HepG2 (cell line): Measurements from ENCODE around the gene RBSN. TPM values are rescaled to one million over a fixed set of nuclear protein-coding genes. Genes with fewer than 3 reads are reported as not detected.

Experiments
- ATAD3A ChIP-seq: sonication (generic); formaldehyde crosslinking; IDR thresholded peaks from 2 replicates; pipeline ENCODE4 v1.4.0; 2020; ENCODE audit warnings: missing genetic modification reagents
- DMTF1 ChIP-seq: sonication (generic); formaldehyde crosslinking; IDR thresholded peaks from 2 replicates; pipeline ENCODE4 v1.4.0; 2020; ENCODE audit warnings: mild to moderate bottlenecking, missing genetic modification reagents
- FOXJ3 ChIP-seq: sonication (generic); formaldehyde crosslinking; IDR thresholded peaks from 2 replicates; pipeline ENCODE4 v1.4.0; 2020; ENCODE audit warnings: missing genetic modification reagents, mild to moderate bottlenecking, borderline replicate concordance
- GLMP ChIP-seq: sonication (generic); formaldehyde crosslinking; IDR thresholded peaks from 2 replicates; pipeline ENCODE4 v1.9.0; 2021; ENCODE audit warnings: missing genetic modification reagents, mild to moderate bottlenecking, borderline replicate concordance
- HOXA5 ChIP-seq: sonication (generic); formaldehyde crosslinking; IDR thresholded peaks from 2 replicates; pipeline ENCODE4 v1.4.0; 2020; ENCODE audit warnings: missing genetic modification reagents
- KDM2A ChIP-seq: sonication (generic); formaldehyde crosslinking; IDR thresholded peaks from 2 replicates; pipeline ENCODE4 v1.4.0; 2020; ENCODE audit warnings: low read depth, missing genetic modification reagents, borderline replicate concordance
- KDM3A ChIP-seq: IDR thresholded peaks from 2 replicates; pipeline ENCODE4 v1.6.1; 2018; ENCODE audit warnings: low read depth, missing compliant biosample characterization
- PAWR ChIP-seq: sonication (generic); formaldehyde crosslinking; IDR thresholded peaks from 2 replicates; pipeline ENCODE4 v1.4.0; 2020; ENCODE audit warnings: missing genetic modification reagents, mild to moderate bottlenecking, borderline replicate concordance
- PAX8 ChIP-seq: sonication (generic); formaldehyde crosslinking; IDR thresholded peaks from 2 replicates; pipeline ENCODE4 v1.8.0; 2022; ENCODE audit warnings: mild to moderate bottlenecking, missing genetic modification reagents, borderline replicate concordance
- RBM22 ChIP-seq: fragments of 200-400 bp; formaldehyde crosslinking; optimal IDR thresholded peaks from 2 replicates; pipeline ENCODE3; 2017; ENCODE audit warnings: mild to moderate bottlenecking, low read length, moderate library complexity
- RBM39 ChIP-seq: fragments of 200-400 bp; formaldehyde crosslinking; IDR thresholded peaks from one replicate; pipeline ENCODE4 v1.6.1; 2018; ENCODE audit warnings: antibody characterized with exemption, mild to moderate bottlenecking, low read depth, low read length; ENCODE audit not compliant: poor library complexity, severe bottlenecking
- RNF2 ChIP-seq: fragments of 450-650 bp; conservative IDR thresholded peaks from 2 replicates; pipeline ENCODE4 v1.6.1; 2016; ENCODE audit warnings: low read depth
- SAP130 ChIP-seq: IDR thresholded peaks from 2 replicates; pipeline ENCODE4 v1.6.1; 2016; ENCODE audit warnings: low read depth
- SIN3B ChIP-seq: fragments of 150-350 bp; IDR thresholded peaks from 2 replicates; pipeline ENCODE4 v1.6.1; 2014; ENCODE audit warnings: low read length
- TARDBP ChIP-seq: sonication (generic); formaldehyde crosslinking; IDR thresholded peaks from 2 replicates; pipeline ENCODE4 v1.8.0; 2022; ENCODE audit warnings: mild to moderate bottlenecking, missing genetic modification reagents
- YEATS2 ChIP-seq: sonication (generic); formaldehyde crosslinking; IDR thresholded peaks from 2 replicates; pipeline ENCODE4 v1.4.0; 2020; ENCODE audit warnings: missing genetic modification reagents, borderline replicate concordance
- YEATS4 ChIP-seq: sonication (generic); formaldehyde crosslinking; IDR thresholded peaks from 2 replicates; pipeline ENCODE4 v1.4.0; 2020; ENCODE audit warnings: missing genetic modification reagents, borderline replicate concordance
- ZBTB3 ChIP-seq: sonication (generic); formaldehyde crosslinking; IDR thresholded peaks from 2 replicates; pipeline ENCODE4 v1.4.0; 2020; ENCODE audit warnings: low read depth, mild to moderate bottlenecking, moderate library complexity, missing genetic modification reagents, borderline replicate concordance
- ZFYVE20 ChIP-seq: sonication (generic); formaldehyde crosslinking; IDR thresholded peaks from 2 replicates; pipeline ENCODE4 v1.8.0; 2023; ENCODE audit warnings: low read depth, mild to moderate bottlenecking, moderate library complexity, missing genetic modification reagents, borderline replicate concordance
- ZNF20 ChIP-seq: sonication (generic); formaldehyde crosslinking; IDR thresholded peaks from 2 replicates; pipeline ENCODE4 v1.4.0; 2020; ENCODE audit warnings: mild to moderate bottlenecking, moderate library complexity, missing genetic modification reagents
- ZNF550 ChIP-seq: sonication (generic); formaldehyde crosslinking; IDR thresholded peaks from 2 replicates; pipeline ENCODE4 v1.4.0; 2020; ENCODE audit warnings: mild to moderate bottlenecking, missing genetic modification reagents, borderline replicate concordance
- ZNF660 ChIP-seq: sonication (generic); formaldehyde crosslinking; IDR thresholded peaks from 2 replicates; pipeline ENCODE4 v1.5.1; 2020; ENCODE audit warnings: mild to moderate bottlenecking, low read depth, missing genetic modification reagents, borderline replicate concordance
- polyA plus RNA-seq, 8 experiments: library from polyadenylated mRNA; depleted of rRNA in 3 of 8; stranded (reverse) in 7 of 8; unstranded in 1 of 8; fragments of >200 nt; fragmentation: Illumina TruSeq in 4 of 8; extraction: Trizol in 4 of 8; gene quantifications; 2 replicates each; pipeline versions ENCODE4 v1.2.1 to v1.2.3, GENCODE V29; 2011 to 2016; ENCODE audit warnings: low read depth in 4 of 8, missing spikeins in 1 of 8, mixed read lengths in 1 of 8; ENCODE audit not compliant: insufficient read depth in 1 of 8
- total RNA-seq, 5 experiments: library from RNA; depleted of rRNA; stranded (reverse); fragments of >200 nt; fragmentation: Illumina TruSeq; extraction: Trizol; gene quantifications; 2 replicates each; pipeline ENCODE4 v1.2.3, GENCODE V29; 2016; ENCODE audit warnings: low read depth in 1 of 5
- TF ChIP-seq, protein P1 (sequence below): IDR thresholded peaks from 2 replicates; pipeline ENCODE4 v1.6.1; 2016; ENCODE audit warnings: low read depth, borderline replicate concordance
- TF ChIP-seq, protein P2 (sequence below): sonication (generic); formaldehyde crosslinking; conservative IDR thresholded peaks from 2 replicates; pipeline ENCODE4 v1.4.0; 2020; ENCODE audit warnings: missing genetic modification reagents

The RBSN gene
- total and polyA plus RNA-seq, 2 of the 13 experiments (the other 11 are each of a cell fraction or from before 2014, with no cell fraction given), result 7.9 to 11.8 TPM

- TF ChIP-seq RBM22, result no peak
- TF ChIP-seq SIN3B, result no peak
- peak; percentile 73 for TF ChIP-seq RNF2
- no peak for TF ChIP-seq ZBTB3
- TF ChIP-seq ZNF550 (CRISPR knock-in tag), result peak; percentile 72; the same call in 1 of the 2 replicates
- peak; percentile 95 for TF ChIP-seq SAP130
- no peak for TF ChIP-seq ZNF20 (CRISPR knock-in tag)
- TF ChIP-seq RBM39, result peak; percentile 77
- TF ChIP-seq KDM2A (CRISPR knock-in tag), result peak; percentile 91
- no peak; the same call in 1 of the 2 replicates for TF ChIP-seq KDM3A (CRISPR knock-in tag)
- TF ChIP-seq ZFYVE20, result peak; percentile 93
- TF ChIP-seq PAWR (CRISPR knock-in tag), result no peak
- TF ChIP-seq ZNF660 (CRISPR knock-in tag), result no peak
- TF ChIP-seq GLMP (CRISPR knock-in tag), result no peak
- peak; percentile 96 for TF ChIP-seq YEATS4
- TF ChIP-seq HOXA5 (CRISPR knock-in tag), result no peak; the same call in 1 of the 2 replicates
- 0 out of 2 replicates have a peak, but pooled peaks have one; percentile 65 for TF ChIP-seq TARDBP (CRISPR knock-in tag)
- TF ChIP-seq, protein P1, sequence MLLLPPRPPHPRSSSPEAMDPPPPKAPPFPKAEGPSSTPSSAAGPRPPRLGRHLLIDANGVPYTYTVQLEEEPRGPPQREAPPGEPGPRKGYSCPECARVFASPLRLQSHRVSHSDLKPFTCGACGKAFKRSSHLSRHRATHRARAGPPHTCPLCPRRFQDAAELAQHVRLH, result peak; percentile 85; the same call in 1 of the 2 replicates
- TF ChIP-seq, protein P2, sequence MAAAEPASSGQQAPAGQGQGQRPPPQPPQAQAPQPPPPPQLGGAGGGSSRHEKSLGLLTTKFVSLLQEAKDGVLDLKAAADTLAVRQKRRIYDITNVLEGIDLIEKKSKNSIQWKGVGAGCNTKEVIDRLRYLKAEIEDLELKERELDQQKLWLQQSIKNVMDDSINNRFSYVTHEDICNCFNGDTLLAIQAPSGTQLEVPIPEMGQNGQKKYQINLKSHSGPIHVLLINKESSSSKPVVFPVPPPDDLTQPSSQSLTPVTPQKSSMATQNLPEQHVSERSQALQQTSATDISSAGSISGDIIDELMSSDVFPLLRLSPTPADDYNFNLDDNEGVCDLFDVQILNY (CRISPR knock-in tag), result peak; percentile 77
- 0 out of 2 replicates have a peak, but pooled peaks have one; percentile 40 for TF ChIP-seq PAX8 (CRISPR knock-in tag)
- TF ChIP-seq ATAD3A (CRISPR knock-in tag), result peak; percentile 69; the same call in 1 of the 2 replicates
- TF ChIP-seq YEATS2 (CRISPR knock-in tag), result peak; percentile 81
- no peak; the same call in 1 of the 2 replicates for TF ChIP-seq FOXJ3 (CRISPR knock-in tag)
- no peak for TF ChIP-seq DMTF1 (CRISPR knock-in tag)
Observed at GRCh38 chr3:15064835-15065549, 34.0 kb downstream of the RBSN start, which contains the start of gene MRPS25 (continued).
